A549 (cell line): ENCODE results near the gene CCDC197. TPM values are rescaled to one million over a fixed set of nuclear protein-coding genes. Genes with fewer than 3 reads are reported as not detected.

ENCODE experiments used
- ATAC-seq, 2 experiments: fragments of 200-7000 bp in 1 of 2; fragments of >200 bp in 1 of 2; cut with Nextera tagmentation in 1 of 2; cut with Tn5 transposase in 1 of 2; 3 replicates each; pipeline versions ENCODE4 v1.8.0 to v1.9.1; 2018 to 2020; ENCODE audit warnings: mild to moderate bottlenecking in 1 of 2, moderate library complexity in 1 of 2
- CTCF ChIA-PET: fragments of 300-600 bp; sonication (Branson Sonifier 250); formaldehyde crosslinking; extraction: SDS; loops from one replicate; lab custom pipeline; 2021; ENCODE audit warnings: antibody characterized with exemption, inconsistent platforms; lab: Yijun Ruan, JAX
- POLR2A ChIA-PET: fragments of 350-600 bp; formaldehyde crosslinking; extraction: SDS; loops from one replicate; lab custom pipeline; 2021; ENCODE audit warnings: antibody characterized with exemption, inconsistent platforms; lab: Yijun Ruan, JAX
- DNase-seq, 2 experiments: peaks; one replicate each; pipeline versions ENCODE4 v3.0.0 to v3.0.0-alpha.2; 2011 to 2016; ENCODE audit warnings: low read depth in 1 of 2, low spot score in 1 of 2
- FAIRE-seq: peaks from 2 replicates; lab custom pipeline; 2011; peaks lifted over from hg19 to GRCh38; lab: Jason Lieb, UNC
- H3K27ac ChIP-seq, 2 experiments: fragments of >200 bp; sonication (Bioruptor Twin); formaldehyde crosslinking; 3 replicates each; pipeline ENCODE4 v1.5.1; 2016 to 2017
- H3K4me1 ChIP-seq: fragments of >200 bp; sonication (Bioruptor Twin); formaldehyde crosslinking; 3 replicates; pipeline ENCODE4 v1.6.1; 2016
- H3K4me2 ChIP-seq: fragments of >200 bp; sonication (Bioruptor Twin); formaldehyde crosslinking; 3 replicates; pipeline ENCODE4 v1.6.1; 2016
- H3K4me3 ChIP-seq: fragments of >200 bp; sonication (Bioruptor Twin); formaldehyde crosslinking; 3 replicates; pipeline ENCODE4 v1.5.1; 2016
- H3K9me3 ChIP-seq: fragments of >200 bp; sonication (Bioruptor Twin); formaldehyde crosslinking; 3 replicates; pipeline ENCODE4 v1.6.1; 2016
- ATOH8 ChIP-seq: fragments of 250-450 bp; sonication (Bioruptor Pico); IDR thresholded peaks from 2 replicates; pipeline ENCODE4 v1.5.0; 2020; ENCODE audit warnings: low read depth, mild to moderate bottlenecking, moderate library complexity
- BHLHE40 ChIP-seq: IDR thresholded peaks from 2 replicates; pipeline ENCODE4 v1.6.1; 2012; ENCODE audit warnings: low read depth, low read length, inconsistent platforms
- CEBPB ChIP-seq, 2 experiments: fragments of >200 bp in 1 of 2; sonication (Bioruptor Twin) in 1 of 2; formaldehyde crosslinking in 1 of 2; IDR thresholded peaks; 2 replicates each; pipeline ENCODE4 v1.6.1; 2012 to 2016
- CTCF ChIP-seq: fragments of >200 bp; sonication (Bioruptor Twin); formaldehyde crosslinking; IDR thresholded peaks from 3 replicates; pipeline ENCODE4 v1.5.1; 2016
- E2F6 ChIP-seq: IDR thresholded peaks from 2 replicates; pipeline ENCODE4 v1.6.1; 2012; ENCODE audit warnings: low read depth, borderline replicate concordance
- EHF ChIP-seq: fragments of 250-450 bp; sonication (Bioruptor Pico); IDR thresholded peaks from 2 replicates; pipeline ENCODE4 v1.5.0; 2020; ENCODE audit warnings: mild to moderate bottlenecking
- FOXS1 ChIP-seq: fragments of 250-450 bp; sonication (Bioruptor Pico); IDR thresholded peaks from 2 replicates; pipeline ENCODE4 v1.5.0; 2020; ENCODE audit warnings: mild to moderate bottlenecking, moderate library complexity
- GATA3 ChIP-seq: IDR thresholded peaks from 2 replicates; pipeline ENCODE4 v1.6.1; 2012; ENCODE audit warnings: borderline replicate concordance
- HES2 ChIP-seq: fragments of >200 bp; sonication (Bioruptor Twin); formaldehyde crosslinking; IDR thresholded peaks from 2 replicates; pipeline ENCODE4 v1.6.1; 2016
- HEYL ChIP-seq: fragments of 250-450 bp; sonication (Bioruptor Pico); IDR thresholded peaks from 2 replicates; pipeline ENCODE4 v1.8.0; 2021; ENCODE audit warnings: mild to moderate bottlenecking, moderate library complexity
- HOXA7 ChIP-seq: fragments of 250-450 bp; sonication (Bioruptor Pico); IDR thresholded peaks from 2 replicates; pipeline ENCODE4 v1.5.0; 2020; ENCODE audit warnings: mild to moderate bottlenecking, moderate library complexity
- HOXB13 ChIP-seq: fragments of 250-450 bp; sonication (Bioruptor Pico); IDR thresholded peaks from 2 replicates; pipeline ENCODE4 v1.5.0; 2020; ENCODE audit warnings: low read depth, mild to moderate bottlenecking, moderate library complexity
- JUNB ChIP-seq: fragments of >200 bp; sonication (Bioruptor Twin); formaldehyde crosslinking; IDR thresholded peaks from 2 replicates; pipeline ENCODE4 v1.6.1; 2016
- MAFK ChIP-seq: fragments of 450-650 bp; IDR thresholded peaks from 2 replicates; pipeline ENCODE4 v1.6.1; 2014; ENCODE audit not compliant: partially characterized antibody
- MYC ChIP-seq: IDR thresholded peaks from 2 replicates; pipeline ENCODE4 v1.6.1; 2012; ENCODE audit warnings: mild to moderate bottlenecking, inconsistent platforms, low read length, improper control_type of control experiment, borderline replicate concordance
- NFE2L2 ChIP-seq: fragments of 150-350 bp; conservative IDR thresholded peaks from 2 replicates; pipeline ENCODE4 v1.6.1; 2014; ENCODE audit warnings: low read length
- PHF8 ChIP-seq: fragments of 200-600 bp; sonication (generic); IDR thresholded peaks from 2 replicates; pipeline ENCODE4 v1.6.1; 2016; ENCODE audit warnings: low read depth, mild to moderate bottlenecking, antibody characterized with exemption, moderate library complexity, borderline replicate concordance
- POLR2A ChIP-seq: IDR thresholded peaks from 2 replicates; pipeline ENCODE4 v1.6.1; 2012; ENCODE audit warnings: mild to moderate bottlenecking, low read length
- RARB ChIP-seq: fragments of 250-450 bp; sonication (Bioruptor Pico); IDR thresholded peaks from 2 replicates; pipeline ENCODE4 v1.8.0; 2021; ENCODE audit warnings: mild to moderate bottlenecking, moderate library complexity
- RCOR1 ChIP-seq: fragments of 150-350 bp; IDR thresholded peaks from 2 replicates; pipeline ENCODE4 v1.6.1; 2014; ENCODE audit warnings: antibody characterized with exemption, low read length, low read depth
- SREBF2 ChIP-seq: fragments of 450-650 bp; IDR thresholded peaks from 2 replicates; pipeline ENCODE4 v1.6.1; 2014; ENCODE audit warnings: mild to moderate bottlenecking, moderate library complexity
- TFCP2L1 ChIP-seq: fragments of 250-450 bp; sonication (Bioruptor Pico); IDR thresholded peaks from 2 replicates; pipeline ENCODE4 v1.5.0; 2021; ENCODE audit warnings: mild to moderate bottlenecking
- ZC3H11A ChIP-seq: fragments of 450-650 bp; IDR thresholded peaks from 2 replicates; pipeline ENCODE4 v1.6.1; 2014; ENCODE audit warnings: antibody characterized with exemption, mild to moderate bottlenecking
- WGBS: methylation state at CpG from one replicate; pipeline ENCODE4 v1.1.6; 2017; ENCODE audit errors: missing lambda C conversion rate; 5-methylcytosine and 5-hydroxymethylcytosine counted together
- polyA plus RNA-seq, 4 experiments: library from polyadenylated mRNA; depleted of rRNA in 3 of 4; stranded (reverse); fragments of >200 nt; fragmentation: RNase III in 1 of 4; extraction: RNeasy Plus Mini Kit Qiagen cat#74134 plus additional on column Dnase treatment in 1 of 4; gene quantifications; 2 replicates in 3 of 4; 3 replicates in 1 of 4; pipeline ENCODE4 v1.2.3, GENCODE V29; 2011 to 2017

The CCDC197 gene
- polyA plus RNA-seq, 2 of the 4 experiments (the other 2 are of a cell fraction): not detected

- TF ChIP-seq CTCF (no peak), NFE2L2 (no peak), ZC3H11A (no peak), TFCP2L1 (CRISPR knock-in tag) (no peak), POLR2A (no peak), SREBF2 (no peak), E2F6 (peak; percentile 55; the same call in 1 of the 2 replicates), MAFK (no peak), RARB (CRISPR knock-in tag) (no peak), PHF8 (peak; percentile 25; the same call in 1 of the 2 replicates), HOXB13 (CRISPR knock-in tag) (no peak), MYC (peak; percentile 31; the same call in 1 of the 2 replicates), CEBPB (IDR thresholded peaks at IDR 0.05) (no peak), HEYL (CRISPR knock-in tag) (no peak), JUNB (no peak), BHLHE40 (no peak)
Observed at GRCh38 chr14:94026173-94026888, 29.2 kb downstream of the CCDC197 start, which contains the start of gene OTUB2 (continued).

- peaks cover 10% of the 10 kb centered on the region; the same call in 2 of the 3 replicates for H3K4me1 ChIP-seq
- H3K9me3 ChIP-seq: no peaks in the 10 kb centered on the region
- H3K27ac ChIP-seq: peak overlapping the region; percentile 82 to 95
- POLR2A ChIA-PET: interaction anchor here (0.8 kb wide), 1 partner anchor 10 kb away, joined by 3 read pairs; no protein-coding TSS in a partner anchor
- TF ChIP-seq HOXA7 (CRISPR knock-in tag) (no peak), RCOR1 (no peak), HOXB13 (CRISPR knock-in tag) (no peak), GATA3 (no peak), EHF (CRISPR knock-in tag) (no peak), FOXS1 (CRISPR knock-in tag) (no peak), ATOH8 (no peak), HES2 (no peak), POLR2A (no peak), CEBPB (IDR thresholded peaks at IDR 0.05) (no peak)
- TF ChIP-seq, all 56 proteins: peak for 0
- WGBS: 85% methylated on average over 8 of the region's 17 CpGs
- Histone ChIP-seq H3K4me3 (peak overlapping the region; percentile 70), H3K4me2 (peak overlapping the region; percentile 82)
- ATAC-seq (no peak), DNase-seq (no peak), FAIRE-seq (no peak)
- CTCF ChIA-PET: interaction anchor here (1.1 to 1.7 kb wide), 2 partner anchors 87 to 112 kb away, joined by 3 read pairs; no protein-coding TSS in a partner anchor
Observed at GRCh38 chr14:94026889-94027469, 29.9 kb downstream of the CCDC197 start.
